ENCODE results near the gene PNMT. TPM values are rescaled to one million over a fixed set of nuclear protein-coding genes. Genes with fewer than 3 reads are reported as not detected.

The PNMT gene
- total and polyA plus RNA-seq, 2 of the 13 experiments (the other 11 are each of a cell fraction or from before 2014, with no cell fraction given), result 0.25 TPM; not detected in 1

DNA sequence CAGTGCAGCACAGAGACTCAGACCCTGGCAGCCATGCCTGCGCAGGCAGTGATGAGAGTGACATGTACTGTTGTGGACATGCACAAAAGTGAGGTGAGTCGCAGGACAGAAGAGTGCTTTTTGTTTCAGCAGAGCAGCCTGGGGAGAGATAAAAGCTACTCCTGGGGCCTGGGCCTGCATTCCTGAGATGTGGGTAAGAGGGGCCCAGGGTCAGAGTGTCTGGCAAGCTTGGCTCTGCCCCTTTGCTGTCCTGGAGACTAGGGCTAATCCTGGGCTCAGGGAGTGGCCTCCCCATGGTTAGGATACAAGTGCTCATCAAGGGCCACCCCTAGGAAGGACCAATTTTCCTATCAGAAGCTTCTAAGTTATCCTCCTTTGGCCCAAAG, 26.8 kb downstream of the PNMT start:
- no peaks in the 10 kb centered on the region for H3K27me3 ChIP-seq (ENCODE audit: control insufficient read depth in 1 of 2, insufficient read depth in 2 of 2, low read length in 2 of 2)
- ChIA-PET CTCF (ENCODE audit: low intra/inter-chr PET ratio, low total read pairs) (no interaction called here), POLR2A (interaction anchor here (0.7 to 4.4 kb wide), 30 partner anchors 8 to 994 kb away, joined by 3 to 96 read pairs (median 7); partner anchors contain the start of genes FBXL20, GRB7, LRRC3C and MED1)
- H2AFZ ChIP-seq (ENCODE audit: low read length), result no peak overlapping the region
- peaks cover 11% of the 10 kb centered on the region for H3K79me2 ChIP-seq (ENCODE audit: insufficient read depth, low read length)
- peak overlapping the region; percentile 99 for H3K27ac ChIP-seq (ENCODE audit: extremely low read length, insufficient read depth, low read length)
- H3K9me3 ChIP-seq (ENCODE audit: low read length), result no peaks in the 10 kb centered on the region
- FAIRE-seq (no peak), DNase-seq (ENCODE audit: low spot score) (no peak), ATAC-seq (peak; percentile 58)
- no peaks in the 10 kb centered on the region for H4K20me1 ChIP-seq (ENCODE audit: insufficient read depth, low read length)
- peaks cover 62% of the 10 kb centered on the region for H3K4me1 ChIP-seq (ENCODE audit: insufficient read depth, low read length)
- H3K4me2 ChIP-seq (ENCODE audit: low read depth, low read length), result peak overlapping the region; percentile 100
- H3K9ac ChIP-seq (ENCODE audit: insufficient read depth, low read depth, low read length), result peak overlapping the region; percentile 96
- H3K36me3 ChIP-seq (replicated peaks in 1 of 2; ENCODE audit: control insufficient read depth in 1 of 2, insufficient read depth in 2 of 2, low read length in 2 of 2), result no peaks in the 10 kb centered on the region
- intact Hi-C loops (cut with micrococcal nuclease; ENCODE audit: unreplicated experiment) (loop anchor here (1.0 to 2.0 kb wide), 3 partner anchors 8 to 36 kb away; partner anchors contain the start of gene MIEN1), in situ Hi-C loops (cut with HindIII; ENCODE audit: extremely low pct_ligation_motif_present, low pct_unique_long_range_greater_than_20kb) (no loop called here)
- peak overlapping the region; percentile 13 to 77 (median 27) for H3K4me3 ChIP-seq (replicated peaks in 1 of 3; ENCODE audit: insufficient read depth in 1 of 3, low read depth in 2 of 3, low read length in 3 of 3)
- WGBS (ENCODE audit: low lambda C conversion rate), result 8% methylated on average over 2 of the region's 2 CpGs
- BruUV-seq (replicated peaks), result TSS peak; percentile 84
- TF ChIP-seq CC2D1A (CRISPR knock-in tag; IDR thresholded peaks at IDR 0.05) (no peak), ZNF556 (CRISPR knock-in tag; IDR thresholded peaks at IDR 0.05; ENCODE audit: borderline replicate concordance) (no peak), POLR2G (IDR thresholded peaks at IDR 0.05; ENCODE audit: low read depth, low read length) (peak; percentile 1; the same call in 1 of the 2 replicates), RARA (CRISPR knock-in tag; IDR thresholded peaks at IDR 0.05) (no peak), U2AF1 (optimal IDR thresholded peaks at IDR 0.05; ENCODE audit: low read depth, low read length) (no peak), TP53 (CRISPR knock-in tag; conservative IDR thresholded peaks at IDR 0.05) (0 out of 2 replicates have a peak, but pooled peaks have one; percentile 4), ZNF530 (CRISPR knock-in tag; IDR thresholded peaks at IDR 0.05; ENCODE audit: low read depth) (no peak), ZNF703 (CRISPR knock-in tag; IDR thresholded peaks at IDR 0.05; ENCODE audit: borderline replicate concordance) (0 out of 2 replicates have a peak, but pooled peaks have one; percentile 21), FOXM1 (CRISPR knock-in tag; IDR thresholded peaks at IDR 0.05) (no peak), ZKSCAN1 (IDR thresholded peaks at IDR 0.05; ENCODE audit: low read length) (no peak), SP140L (CRISPR knock-in tag; IDR thresholded peaks at IDR 0.05; ENCODE audit: borderline replicate concordance) (peak; percentile 30; the same call in 1 of the 2 replicates), HDAC2 (CRISPR knock-in tag; IDR thresholded peaks at IDR 0.05) (no peak; the same call in 1 of the 2 replicates)
- TF ChIP-seq, protein P1, sequence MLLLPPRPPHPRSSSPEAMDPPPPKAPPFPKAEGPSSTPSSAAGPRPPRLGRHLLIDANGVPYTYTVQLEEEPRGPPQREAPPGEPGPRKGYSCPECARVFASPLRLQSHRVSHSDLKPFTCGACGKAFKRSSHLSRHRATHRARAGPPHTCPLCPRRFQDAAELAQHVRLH (CRISPR knock-in tag; IDR thresholded peaks at IDR 0.05; ENCODE audit: borderline replicate concordance, low read depth), result peak; percentile 16; the same call in 1 of the 2 replicates
- TF ChIP-seq, protein P2, sequence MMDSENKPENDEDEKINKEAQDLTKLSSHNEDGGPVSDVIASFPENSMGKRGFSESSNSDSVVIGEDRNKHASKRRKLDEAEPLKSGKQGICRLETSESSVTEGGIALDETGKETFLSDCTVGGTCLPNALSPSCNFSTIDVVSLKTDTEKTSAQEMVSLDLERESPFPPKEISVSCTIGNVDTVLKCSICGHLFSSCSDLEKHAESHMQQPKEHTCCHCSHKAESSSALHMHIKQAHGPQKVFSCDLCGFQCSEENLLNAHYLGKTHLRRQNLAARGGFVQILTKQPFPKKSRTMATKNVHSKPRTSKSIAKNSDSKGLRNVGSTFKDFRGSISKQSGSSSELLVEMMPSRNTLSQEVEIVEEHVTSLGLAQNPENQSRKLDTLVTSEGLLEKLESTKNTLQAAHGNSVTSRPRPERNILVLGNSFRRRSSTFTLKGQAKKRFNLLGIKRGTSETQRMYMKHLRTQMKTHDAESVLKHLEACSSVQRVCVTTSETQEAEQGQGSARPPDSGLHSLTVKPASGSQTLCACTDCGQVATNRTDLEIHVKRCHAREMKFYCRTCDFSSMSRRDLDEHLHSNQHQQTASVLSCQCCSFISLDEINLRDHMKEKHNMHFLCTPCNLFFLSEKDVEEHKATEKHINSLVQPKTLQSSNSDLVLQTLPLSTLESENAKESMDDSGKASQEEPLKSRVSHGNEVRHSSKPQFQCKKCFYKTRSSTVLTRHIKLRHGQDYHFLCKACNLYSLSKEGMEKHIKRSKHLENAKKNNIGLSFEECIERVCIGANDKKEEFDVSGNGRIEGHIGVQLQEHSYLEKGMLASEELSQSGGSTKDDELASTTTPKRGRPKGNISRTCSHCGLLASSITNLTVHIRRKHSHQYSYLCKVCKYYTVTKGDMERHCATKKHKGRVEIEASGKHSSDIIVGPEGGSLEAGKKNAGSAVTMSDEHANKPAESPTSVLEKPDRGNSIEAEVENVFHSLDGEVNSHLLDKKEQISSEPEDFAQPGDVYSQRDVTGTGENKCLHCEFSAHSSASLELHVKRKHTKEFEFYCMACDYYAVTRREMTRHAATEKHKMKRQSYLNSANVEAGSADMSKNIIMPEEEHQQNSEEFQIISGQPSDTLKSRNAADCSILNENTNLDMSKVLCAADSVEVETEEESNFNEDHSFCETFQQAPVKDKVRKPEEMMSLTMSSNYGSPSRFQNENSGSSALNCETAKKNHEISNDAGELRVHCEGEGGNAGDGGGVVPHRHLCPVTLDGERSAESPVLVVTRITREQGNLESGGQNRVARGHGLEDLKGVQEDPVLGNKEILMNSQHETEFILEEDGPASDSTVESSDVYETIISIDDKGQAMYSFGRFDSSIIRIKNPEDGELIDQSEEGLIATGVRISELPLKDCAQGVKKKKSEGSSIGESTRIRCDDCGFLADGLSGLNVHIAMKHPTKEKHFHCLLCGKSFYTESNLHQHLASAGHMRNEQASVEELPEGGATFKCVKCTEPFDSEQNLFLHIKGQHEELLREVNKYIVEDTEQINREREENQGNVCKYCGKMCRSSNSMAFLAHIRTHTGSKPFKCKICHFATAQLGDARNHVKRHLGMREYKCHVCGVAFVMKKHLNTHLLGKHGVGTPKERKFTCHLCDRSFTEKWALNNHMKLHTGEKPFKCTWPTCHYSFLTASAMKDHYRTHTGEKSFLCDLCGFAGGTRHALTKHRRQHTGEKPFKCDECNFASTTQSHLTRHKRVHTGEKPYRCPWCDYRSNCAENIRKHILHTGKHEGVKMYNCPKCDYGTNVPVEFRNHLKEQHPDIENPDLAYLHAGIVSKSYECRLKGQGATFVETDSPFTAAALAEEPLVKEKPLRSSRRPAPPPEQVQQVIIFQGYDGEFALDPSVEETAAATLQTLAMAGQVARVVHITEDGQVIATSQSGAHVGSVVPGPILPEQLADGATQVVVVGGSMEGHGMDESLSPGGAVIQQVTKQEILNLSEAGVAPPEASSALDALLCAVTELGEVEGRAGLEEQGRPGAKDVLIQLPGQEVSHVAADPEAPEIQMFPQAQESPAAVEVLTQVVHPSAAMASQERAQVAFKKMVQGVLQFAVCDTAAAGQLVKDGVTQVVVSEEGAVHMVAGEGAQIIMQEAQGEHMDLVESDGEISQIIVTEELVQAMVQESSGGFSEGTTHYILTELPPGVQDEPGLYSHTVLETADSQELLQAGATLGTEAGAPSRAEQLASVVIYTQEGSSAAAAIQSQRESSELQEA (CRISPR knock-in tag; IDR thresholded peaks at IDR 0.05; ENCODE audit: not compliant biosample characterization), result no peak
- TF ChIP-seq, protein P3, sequence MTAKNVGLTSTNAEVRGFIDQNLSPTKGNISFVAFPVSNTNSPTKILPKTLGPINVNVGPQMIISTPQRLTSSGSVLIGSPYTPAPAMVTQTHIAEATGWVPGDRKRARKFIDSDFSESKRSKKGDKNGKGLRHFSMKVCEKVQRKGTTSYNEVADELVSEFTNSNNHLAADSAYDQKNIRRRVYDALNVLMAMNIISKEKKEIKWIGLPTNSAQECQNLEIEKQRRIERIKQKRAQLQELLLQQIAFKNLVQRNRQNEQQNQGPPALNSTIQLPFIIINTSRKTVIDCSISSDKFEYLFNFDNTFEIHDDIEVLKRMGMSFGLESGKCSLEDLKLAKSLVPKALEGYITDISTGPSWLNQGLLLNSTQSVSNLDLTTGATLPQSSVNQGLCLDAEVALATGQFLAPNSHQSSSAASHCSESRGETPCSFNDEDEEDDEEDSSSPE (CRISPR knock-in tag; IDR thresholded peaks at IDR 0.05), result no peak
